OCI-LY7 (cell line): Measurements from ENCODE around the gene TMEM176A. TPM values are rescaled to one million over a fixed set of nuclear protein-coding genes. Genes with fewer than 3 reads are reported as not detected.

ENCODE experiments used
- Bru-seq: library from RNA; stranded (reverse); fragments of 400-500 nt; gene quantifications from one replicate; lab custom pipeline; 2021; lab: Mats Ljungman, UMichigan
- BruChase-seq, 2 experiments: library from RNA; stranded (reverse); fragments of 400-500 nt; gene quantifications; one replicate each; lab custom pipeline; 2021; lab: Mats Ljungman, UMichigan
- BruUV-seq: library from RNA; stranded (reverse); fragments of 400-500 nt; replicated peaks from 2 replicates; lab custom pipeline; 2021; lab: Mats Ljungman, UMichigan
- CTCF ChIA-PET: fragments of 300-600 bp; sonication (Branson Sonifier 250); formaldehyde crosslinking; loops from one replicate; lab custom pipeline; 2022; ENCODE audit warnings: antibody characterized with exemption; ENCODE audit not compliant: unreplicated experiment; lab: Charles Lee
- POLR2A ChIA-PET: fragments of 300-600 bp; sonication (Branson Sonifier 250); formaldehyde crosslinking; loops from one replicate; lab custom pipeline; 2022; ENCODE audit warnings: antibody characterized with exemption; lab: Charles Lee
- DNase-seq: peaks from one replicate; pipeline ENCODE4 v3.0.0-alpha.2; 2015; ENCODE audit warnings: low spot score
- H2AFZ ChIP-seq: fragments of 200-600 bp; sonication (generic), shearing (Covaris generic); 2 replicates; pipeline ENCODE4 v1.6.1; 2014; ENCODE audit warnings: mild to moderate bottlenecking, antibody characterized with exemption, low read length, moderate library complexity
- H3K27ac ChIP-seq: fragments of 200-600 bp; sonication (generic); 2 replicates; pipeline ENCODE4 v1.5.1; 2014; ENCODE audit warnings: mixed run types, low read depth, mild to moderate bottlenecking, moderate library complexity, low read length, inconsistent platforms; ENCODE audit not compliant: poor library complexity, severe bottlenecking
- H3K36me3 ChIP-seq: fragments of 200-600 bp; sonication (generic); 2 replicates; pipeline ENCODE4 v1.6.1; 2014; ENCODE audit warnings: mild to moderate bottlenecking, antibody characterized with exemption, low read length, moderate library complexity, mixed read lengths; ENCODE audit not compliant: insufficient read depth
- H3K4me1 ChIP-seq: fragments of 200-600 bp; sonication (generic); 2 replicates; pipeline ENCODE4 v1.5.1; 2014; ENCODE audit warnings: mild to moderate bottlenecking, low read length; ENCODE audit not compliant: insufficient read depth, poor library complexity, severe bottlenecking
- H3K4me2 ChIP-seq: fragments of 200-600 bp; sonication (generic); 2 replicates; pipeline ENCODE4 v1.6.1; 2014; ENCODE audit warnings: mild to moderate bottlenecking, low read length
- H3K4me3 ChIP-seq: fragments of 200-600 bp; sonication (generic); 2 replicates; pipeline ENCODE4 v1.5.1; 2014; ENCODE audit warnings: mild to moderate bottlenecking, low read depth, low read length; ENCODE audit not compliant: poor library complexity, severe bottlenecking
- H3K79me2 ChIP-seq: fragments of 200-600 bp; sonication (generic); 2 replicates; pipeline ENCODE4 v1.6.1; 2016; ENCODE audit warnings: low read depth, mild to moderate bottlenecking, low read length, moderate library complexity, mixed read lengths; ENCODE audit not compliant: insufficient read depth
- H3K9me2 ChIP-seq: fragments of 200-600 bp; sonication (generic); 2 replicates; pipeline ENCODE4 v1.6.1; 2016; ENCODE audit warnings: mild to moderate bottlenecking, low read length, mixed read lengths; ENCODE audit not compliant: insufficient read depth
- H3K9me3 ChIP-seq: fragments of 200-600 bp; sonication (generic); 2 replicates; pipeline ENCODE4 v1.6.1; 2014; ENCODE audit warnings: mild to moderate bottlenecking, mixed run types, low read length, mixed read lengths
- H4K20me1 ChIP-seq: fragments of 200-600 bp; sonication (generic); 2 replicates; pipeline ENCODE4 v1.6.1; 2014; ENCODE audit warnings: mild to moderate bottlenecking, antibody characterized with exemption, low read length, moderate library complexity, mixed read lengths; ENCODE audit not compliant: insufficient read depth
- CTCF ChIP-seq: fragments of 200-600 bp; sonication (generic); conservative IDR thresholded peaks from 2 replicates; pipeline ENCODE4 v1.5.1; 2014; ENCODE audit warnings: mild to moderate bottlenecking, antibody characterized with exemption, low read length, moderate library complexity, mixed read lengths
- EZH2phosphoT487 ChIP-seq: fragments of 200-600 bp; sonication (generic); IDR thresholded peaks from 2 replicates; pipeline ENCODE4 v1.6.1; 2018; ENCODE audit warnings: low read depth, borderline replicate concordance, mild to moderate bottlenecking, mixed run types, antibody characterized with exemption, low read length, moderate library complexity, mixed read lengths
- intact Hi-C: fragments of 100-400 bp; cut with micrococcal nuclease; formaldehyde crosslinking; loops from one replicate; pipeline ENCODE4 v1.10.0; 2022; ENCODE audit not compliant: unreplicated experiment
- long read RNA-seq: library from polyadenylated mRNA; stranded (forward); transcript quantifications from one replicate; pipeline ENCODE4 v2.0.0, GENCODE V29; 2022
- total RNA-seq, 2 experiments: library from RNA; depleted of rRNA in 1 of 2; stranded (reverse); fragments of >200 nt in 1 of 2; shearing (Covaris generic) in 1 of 2; gene quantifications; 2 replicates each; pipeline ENCODE4 v1.2.3, GENCODE V29; 2014 to 2022

TMEM176A gene, protein sequence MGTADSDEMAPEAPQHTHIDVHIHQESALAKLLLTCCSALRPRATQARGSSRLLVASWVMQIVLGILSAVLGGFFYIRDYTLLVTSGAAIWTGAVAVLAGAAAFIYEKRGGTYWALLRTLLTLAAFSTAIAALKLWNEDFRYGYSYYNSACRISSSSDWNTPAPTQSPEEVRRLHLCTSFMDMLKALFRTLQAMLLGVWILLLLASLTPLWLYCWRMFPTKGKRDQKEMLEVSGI
- total RNA-seq (2014; rRNA removed; shearing (Covaris generic)) (not detected in 2 replicates), total RNA-seq (2022) (not detected in 2 replicates), Bru-seq, nascent RNA (not detected), BruChase-seq, experiment 1, labeled RNA remaining after a 6-hour chase (not detected), BruChase-seq, experiment 2, labeled RNA remaining after a 2-hour chase (not detected)
- long read RNA-seq, result 0 reads

- no peaks in the 10 kb centered on the region for H4K20me1 ChIP-seq
- H3K4me3 ChIP-seq, result no peak within 1 kb of the TSS
- CTCF ChIA-PET, result no interaction called here
- POLR2A ChIA-PET, result no interaction called here
- no peaks in the 10 kb centered on the region for H3K4me1 ChIP-seq
- H2AFZ ChIP-seq, result no peak within 1 kb of the TSS
- H3K9me2 ChIP-seq, result no peaks in the 10 kb centered on the region
- TF ChIP-seq CTCF (no peak), EZH2phosphoT487 (no peak)
- no peaks in the 10 kb centered on the region for H3K36me3 ChIP-seq
- intact Hi-C loops, result no loop called here
- no peaks in the 10 kb centered on the region for H3K9me3 ChIP-seq
- no peak within 1 kb of the TSS for H3K27ac ChIP-seq
- no peaks in the 10 kb centered on the region for H3K79me2 ChIP-seq
- H3K4me2 ChIP-seq, result no peak within 1 kb of the TSS
- DNase-seq, result no peak
- BruUV-seq, result no TSS peak
Observed at GRCh38 chr7:150800581-150801241, at the start of gene TMEM176A. TMEM176A (plus strand) TSS chr7:150800769; CDS start chr7:150801551, 782 bp downstream.

DNA sequence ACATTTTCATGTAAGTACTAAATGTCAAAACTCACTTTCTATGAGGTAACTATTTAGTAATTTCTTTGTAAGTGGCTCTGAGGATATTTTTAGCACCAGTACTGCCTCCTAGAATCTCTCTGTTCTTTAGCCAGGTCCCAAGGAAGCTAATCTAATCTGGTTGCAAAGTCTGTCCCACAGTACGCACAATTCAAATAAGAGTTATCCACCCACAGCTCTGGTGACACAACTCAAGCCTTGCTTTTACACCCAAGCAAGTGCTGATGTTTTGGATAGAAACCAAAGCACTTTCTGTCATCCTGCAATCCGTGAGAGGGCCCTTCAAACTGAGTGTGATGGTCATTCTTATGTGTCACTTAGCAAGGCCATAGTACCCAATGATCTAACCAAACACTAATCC is 48.9 kb upstream of the TMEM176A start:
- Histone ChIP-seq H3K36me3 (no peaks in the 10 kb centered on the region), H3K9me3 (no peaks in the 10 kb centered on the region), H3K4me3 (no peak overlapping the region), H3K4me1 (no peaks in the 10 kb centered on the region), H3K4me2 (no peak overlapping the region), H2AFZ (no peak overlapping the region), H4K20me1 (0 out of 2 replicates have a peak, but pooled peaks cover 3% of the 10 kb centered on the region), H3K9me2 (no peaks in the 10 kb centered on the region), H3K27ac (no peak overlapping the region), H3K79me2 (no peaks in the 10 kb centered on the region)
- BruUV-seq, result no TSS peak
- intact Hi-C loops, result no loop called here
- POLR2A ChIA-PET, result no interaction called here
- CTCF ChIA-PET, result no interaction called here
- no peak for DNase-seq
- no peak for TF ChIP-seq CTCF
- TF ChIP-seq EZH2phosphoT487, result no peak

DNA sequence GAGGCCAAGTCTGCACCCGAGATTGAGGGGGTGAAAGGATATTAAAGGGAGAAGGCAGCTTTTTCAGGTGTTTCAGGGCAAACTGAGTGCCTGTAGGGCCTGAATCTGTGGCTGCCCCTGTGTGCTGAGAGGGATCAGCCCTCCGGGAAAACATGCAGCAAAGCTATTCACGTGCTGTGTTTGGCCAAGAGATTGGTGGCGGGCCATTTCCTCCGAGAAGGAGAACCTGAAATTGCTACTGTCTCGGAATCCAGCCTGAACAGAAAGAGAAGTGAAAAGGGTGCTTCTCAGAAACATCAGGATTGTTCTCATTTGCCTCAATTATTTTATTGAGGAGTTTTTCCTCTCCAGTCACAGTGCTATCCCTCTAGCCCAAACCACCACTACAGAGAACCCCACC is 47.3 kb upstream of the TMEM176A start:
- CTCF ChIA-PET, result no interaction called here
- POLR2A ChIA-PET, result no interaction called here
- Histone ChIP-seq H3K9me3 (no peaks in the 10 kb centered on the region), H2AFZ (no peak overlapping the region), H3K4me3 (no peak overlapping the region), H4K20me1 (0 out of 2 replicates have a peak, but pooled peaks cover 3% of the 10 kb centered on the region), H3K4me1 (no peaks in the 10 kb centered on the region), H3K4me2 (no peak overlapping the region), H3K27ac (no peak overlapping the region), H3K79me2 (no peaks in the 10 kb centered on the region), H3K36me3 (no peaks in the 10 kb centered on the region), H3K9me2 (no peaks in the 10 kb centered on the region)
- BruUV-seq, result no TSS peak
- intact Hi-C loops, result no loop called here
- TF ChIP-seq EZH2phosphoT487 (no peak), CTCF (no peak)
- no peak for DNase-seq
